Measurements from ENCODE around the gene CMIP. TPM values are rescaled to one million over a fixed set of nuclear protein-coding genes. Genes with fewer than 3 reads are reported as not detected.

Gene CMIP
- total RNA-seq, 1 experiment from 2014 or later = 25.7 TPM

DNA sequence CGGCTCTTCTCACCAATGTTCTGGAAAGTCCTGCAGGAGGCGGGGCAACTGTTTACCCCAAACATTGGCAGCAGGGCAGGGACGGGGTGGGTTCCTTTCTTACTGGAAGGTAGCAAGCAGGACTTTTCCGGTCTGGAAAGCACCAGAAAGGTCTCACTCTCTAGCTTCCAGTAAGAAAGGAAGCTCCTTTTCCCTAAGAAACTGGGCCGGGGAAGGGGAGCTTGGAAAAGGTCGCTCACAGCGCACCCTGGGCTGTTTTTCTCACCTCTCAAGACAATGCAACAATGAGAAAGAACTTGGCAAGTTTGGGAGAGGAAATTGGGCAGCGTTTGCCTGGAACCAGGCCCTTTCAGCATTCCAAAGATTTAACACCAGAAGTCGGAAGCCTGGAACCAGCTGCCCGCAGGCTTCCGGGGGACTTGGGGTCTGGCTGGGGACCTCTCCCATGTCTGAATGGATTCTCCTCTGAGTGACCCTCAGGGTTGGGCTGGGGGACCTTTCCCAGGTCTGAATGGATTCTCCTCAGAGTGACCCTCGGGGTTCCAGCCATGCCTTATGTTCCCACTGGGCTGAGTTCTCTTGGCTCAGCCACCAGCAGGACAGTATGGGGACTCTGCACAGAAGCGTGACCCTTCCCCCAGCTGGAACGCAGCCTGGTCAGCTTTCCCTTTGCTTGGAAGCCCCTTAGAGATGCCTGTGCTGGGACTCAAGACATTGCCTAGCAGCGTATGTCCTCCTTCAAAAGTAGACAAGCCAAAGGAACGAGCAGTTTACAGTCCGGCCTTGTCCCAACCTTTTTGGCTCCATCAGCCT is 167.9 kb downstream of the CMIP start:
- TF ChIP-seq, protein P1, sequence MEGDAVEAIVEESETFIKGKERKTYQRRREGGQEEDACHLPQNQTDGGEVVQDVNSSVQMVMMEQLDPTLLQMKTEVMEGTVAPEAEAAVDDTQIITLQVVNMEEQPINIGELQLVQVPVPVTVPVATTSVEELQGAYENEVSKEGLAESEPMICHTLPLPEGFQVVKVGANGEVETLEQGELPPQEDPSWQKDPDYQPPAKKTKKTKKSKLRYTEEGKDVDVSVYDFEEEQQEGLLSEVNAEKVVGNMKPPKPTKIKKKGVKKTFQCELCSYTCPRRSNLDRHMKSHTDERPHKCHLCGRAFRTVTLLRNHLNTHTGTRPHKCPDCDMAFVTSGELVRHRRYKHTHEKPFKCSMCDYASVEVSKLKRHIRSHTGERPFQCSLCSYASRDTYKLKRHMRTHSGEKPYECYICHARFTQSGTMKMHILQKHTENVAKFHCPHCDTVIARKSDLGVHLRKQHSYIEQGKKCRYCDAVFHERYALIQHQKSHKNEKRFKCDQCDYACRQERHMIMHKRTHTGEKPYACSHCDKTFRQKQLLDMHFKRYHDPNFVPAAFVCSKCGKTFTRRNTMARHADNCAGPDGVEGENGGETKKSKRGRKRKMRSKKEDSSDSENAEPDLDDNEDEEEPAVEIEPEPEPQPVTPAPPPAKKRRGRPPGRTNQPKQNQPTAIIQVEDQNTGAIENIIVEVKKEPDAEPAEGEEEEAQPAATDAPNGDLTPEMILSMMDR (conservative IDR thresholded peaks at IDR 0.05; ENCODE audit: low read depth, low read length) = no peak
- TF ChIP-seq EZH2 (IDR thresholded peaks at IDR 0.05; ENCODE audit: low read length, unreplicated experiment) (no peak), EZH2phosphoT487 (IDR thresholded peaks at IDR 0.05; ENCODE audit: borderline replicate concordance, low read length) (no peak)
- ChIA-PET CTCF (no interaction called here), POLR2A (ENCODE audit: unreplicated experiment) (no interaction called here)
- intact Hi-C loops (cut with micrococcal nuclease) = no loop called here
- Histone ChIP-seq H3K4me2 (ENCODE audit: low read length) (no peak overlapping the region), H3K9ac (ENCODE audit: low read length) (no peak overlapping the region), H3K36me3 (ENCODE audit: low read depth, low read length) (peaks cover 25% of the 10 kb centered on the region; the same call in 1 of the 2 replicates), H3K9me2 (replicated peaks; ENCODE audit: low read length) (no peaks in the 10 kb centered on the region), H3K9me3 (ENCODE audit: low read length) (no peaks in the 10 kb centered on the region), H3K27ac (ENCODE audit: low read length) (no peak overlapping the region), H3K79me2 (ENCODE audit: low read length) (peaks cover 67% of the 10 kb centered on the region), H2AFZ (ENCODE audit: low read length) (no peak overlapping the region), H4K20me1 (ENCODE audit: low read length) (no peaks in the 10 kb centered on the region), H3K27me3 (ENCODE audit: low read length) (no peaks in the 10 kb centered on the region), H3K4me3 (ENCODE audit: low read length) (no peak overlapping the region), H3K4me1 (ENCODE audit: insufficient read depth, low read length) (peaks cover 8% of the 10 kb centered on the region; the same call in 1 of the 2 replicates), H3F3A (ENCODE audit: low read length, unreplicated experiment) (no peaks in the 10 kb centered on the region)
- no peak for ATAC-seq
- no peak for DNase-seq
- BruUV-seq (replicated peaks) = no TSS peak

DNA sequence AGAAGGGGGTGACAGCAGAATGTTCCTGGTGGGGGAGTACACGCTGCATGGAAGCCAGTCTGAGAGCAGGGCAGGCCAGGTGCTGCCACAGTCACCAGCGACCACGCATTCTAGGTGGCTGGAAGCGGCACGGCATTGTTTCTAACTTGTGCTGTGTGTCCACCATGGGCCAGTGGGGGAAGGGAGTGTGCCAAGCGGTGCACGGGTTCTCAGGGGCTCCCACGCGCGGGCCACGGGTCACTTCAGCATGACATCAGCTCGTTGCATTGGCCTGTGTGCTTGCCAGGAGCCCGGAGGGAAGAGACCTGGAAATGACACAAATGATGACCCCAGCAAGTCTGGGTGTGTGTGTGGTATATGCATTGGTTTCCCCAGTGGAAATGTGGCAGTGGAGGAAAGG is 169.6 kb downstream of the CMIP start:
- DNase-seq (no peak), ATAC-seq (no peak)
- H2AFZ ChIP-seq (ENCODE audit: low read length) = no peak overlapping the region
- H3K79me2 ChIP-seq (ENCODE audit: low read length) = peaks cover 73% of the 10 kb centered on the region
- H3K27ac ChIP-seq (ENCODE audit: low read length) = no peak overlapping the region
- no peaks in the 10 kb centered on the region for H4K20me1 ChIP-seq (ENCODE audit: low read length)
- H3K27me3 ChIP-seq (ENCODE audit: low read length) = no peaks in the 10 kb centered on the region
- no peak overlapping the region for H3K9ac ChIP-seq (ENCODE audit: low read length)
- TF ChIP-seq EZH2 (IDR thresholded peaks at IDR 0.05; ENCODE audit: low read length, unreplicated experiment) (no peak), EZH2phosphoT487 (IDR thresholded peaks at IDR 0.05; ENCODE audit: borderline replicate concordance, low read length) (no peak)
- TF ChIP-seq, protein P1 (conservative IDR thresholded peaks at IDR 0.05; ENCODE audit: low read depth, low read length) = no peak
- no peak overlapping the region for H3K4me2 ChIP-seq (ENCODE audit: low read length)
- H3K9me3 ChIP-seq (ENCODE audit: low read length) = no peaks in the 10 kb centered on the region
- no TSS peak for BruUV-seq (replicated peaks)
- H3K4me1 ChIP-seq (ENCODE audit: insufficient read depth, low read length) = peaks cover 8% of the 10 kb centered on the region; the same call in 1 of the 2 replicates
- H3F3A ChIP-seq (ENCODE audit: low read length, unreplicated experiment) = no peaks in the 10 kb centered on the region
- intact Hi-C loops (cut with micrococcal nuclease) = no loop called here
- CTCF ChIA-PET = no interaction called here
- H3K9me2 ChIP-seq (replicated peaks; ENCODE audit: low read length) = no peaks in the 10 kb centered on the region
- POLR2A ChIA-PET (ENCODE audit: unreplicated experiment) = no interaction called here
- peaks cover 16% of the 10 kb centered on the region; the same call in 1 of the 2 replicates for H3K36me3 ChIP-seq (ENCODE audit: low read depth, low read length)
- H3K4me3 ChIP-seq (ENCODE audit: low read length) = no peak overlapping the region
